Activated CD4-positive, alpha-beta T cell treated with anti-CD3 and anti-CD28 coated beads for 1 hour (primary cell): Measurements from ENCODE around the gene STARD9.
A peak's percentile ranks its signal among the peaks of the same experiment; 100 is the strongest.
"Not testable (repeated sequence)": the region's sequence is repeated elsewhere in the genome, so short reads cannot be mapped to it uniquely, and the experiment has no call there.

ENCODE experiments used
- DNase-seq: peaks from one replicate; pipeline ENCODE4 v3.0.0-alpha.2; 2020

STARD9 gene

GRCh38 chr15:42575188-42576039 lies at the start of gene STARD9:
TSS of gene STARD9 (plus strand) at chr15:42575606. CDS start at chr15:42575716, 110 bp downstream.
- peak; percentile 87 for DNase-seq

- DNase-seq: no peak
Observed at GRCh38 chr15:42528970-42529369, 46.4 kb upstream of the STARD9 start.

GRCh38 chr15:42533246-42533645 lies 42.2 kb upstream of the STARD9 start:
- DNase-seq: no peak

GRCh38 chr15:42544853-42545629 lies 30.4 kb upstream of the STARD9 start:
- no peak for DNase-seq

- DNase-seq: no peak
Observed at GRCh38 chr15:42547918-42548248, 27.5 kb upstream of the STARD9 start.

- DNase-seq: peak; percentile 84
Observed at GRCh38 chr15:42548249-42549031, 27.0 kb upstream of the STARD9 start, which contains the start of the genes HAUS2 and LRRC57. TSS of gene HAUS2 (plus strand) at chr15:42548838. CDS start at chr15:42548873, 35 bp downstream. TSS of gene LRRC57 (minus strand) at chr15:42548793. CDS start at chr15:42548434, 359 bp downstream.

- no peak for DNase-seq
Observed at GRCh38 chr15:42549032-42549491, 26.3 kb upstream of the STARD9 start.

GRCh38 chr15:42549741-42550392 lies 25.5 kb upstream of the STARD9 start:
- DNase-seq: no peak

- DNase-seq: no peak
Observed at GRCh38 chr15:42553554-42553953, 21.9 kb upstream of the STARD9 start.

GRCh38 chr15:42556550-42557207 lies 18.7 kb upstream of the STARD9 start:
- DNase-seq: not testable (repeated sequence)

- no peak for DNase-seq
Observed at GRCh38 chr15:42558739-42559138, 16.7 kb upstream of the STARD9 start.

GRCh38 chr15:42576040-42576594 lies 711 bp downstream of the STARD9 start:
- no peak for DNase-seq

GRCh38 chr15:42576776-42577175 lies 1.4 kb downstream of the STARD9 start:
- DNase-seq: no peak

- no peak for DNase-seq
Observed at GRCh38 chr15:42577514-42578031, 2.2 kb downstream of the STARD9 start.

- DNase-seq: no peak
Observed at GRCh38 chr15:42578984-42579537, 3.7 kb downstream of the STARD9 start.

GRCh38 chr15:42581272-42581730 lies 5.9 kb downstream of the STARD9 start:
- peak; percentile 67 for DNase-seq

- no peak for DNase-seq
Observed at GRCh38 chr15:42582569-42583375, 7.4 kb downstream of the STARD9 start.

- DNase-seq: no peak
Observed at GRCh38 chr15:42584031-42584765, 8.8 kb downstream of the STARD9 start.

GRCh38 chr15:42590619-42591237 lies 15.3 kb downstream of the STARD9 start:
- DNase-seq: no peak
